HL-60 (cell line): Measurements from ENCODE around the gene TGFB1.

ENCODE experiments used
- DNase-seq, 2 experiments: peaks; one replicate each; pipeline ENCODE4 v3.0.0-alpha.2; 2010 to 2020; ENCODE audit warnings: low read depth in 1 of 2, low spot score in 1 of 2
- H3K27ac ChIP-seq: fragments of 250-450 bp; sonication (Bioruptor Pico); replicated peaks from 2 replicates; pipeline ENCODE4 v1.5.1; 2020; ENCODE audit warnings: mild to moderate bottlenecking, moderate library complexity
- H3K27me3 ChIP-seq: fragments of 250-450 bp; sonication (Bioruptor Pico); 2 replicates; pipeline ENCODE4 v1.5.1; 2021; ENCODE audit warnings: mild to moderate bottlenecking, moderate library complexity; ENCODE audit not compliant: insufficient read depth, poor library complexity, severe bottlenecking
- H3K4me3 ChIP-seq: replicated peaks from 2 replicates; pipeline ENCODE4 v1.5.1; 2011; ENCODE audit warnings: mild to moderate bottlenecking, control low read depth, low read length; ENCODE audit not compliant: insufficient read depth
- CTCF ChIP-seq: IDR thresholded peaks from one replicate; pipeline ENCODE4 v1.5.1; 2011; ENCODE audit warnings: low read length, control low read depth, inconsistent platforms; ENCODE audit not compliant: insufficient read depth
- GABPA ChIP-seq: IDR thresholded peaks from 2 replicates; pipeline ENCODE4 v1.6.1; 2012; ENCODE audit warnings: low read depth
- POLR2AphosphoS5 ChIP-seq: IDR thresholded peaks from 2 replicates; pipeline ENCODE4 v1.6.1; 2012; ENCODE audit warnings: low read depth
- REST ChIP-seq: IDR thresholded peaks from 2 replicates; pipeline ENCODE4 v1.6.1; 2012; ENCODE audit warnings: low read depth; ENCODE audit not compliant: insufficient replicate concordance
- SPI1 ChIP-seq: IDR thresholded peaks from 2 replicates; pipeline ENCODE4 v1.6.1; 2012; ENCODE audit warnings: low read depth, mild to moderate bottlenecking, borderline replicate concordance

TGFB1 gene

DNA sequence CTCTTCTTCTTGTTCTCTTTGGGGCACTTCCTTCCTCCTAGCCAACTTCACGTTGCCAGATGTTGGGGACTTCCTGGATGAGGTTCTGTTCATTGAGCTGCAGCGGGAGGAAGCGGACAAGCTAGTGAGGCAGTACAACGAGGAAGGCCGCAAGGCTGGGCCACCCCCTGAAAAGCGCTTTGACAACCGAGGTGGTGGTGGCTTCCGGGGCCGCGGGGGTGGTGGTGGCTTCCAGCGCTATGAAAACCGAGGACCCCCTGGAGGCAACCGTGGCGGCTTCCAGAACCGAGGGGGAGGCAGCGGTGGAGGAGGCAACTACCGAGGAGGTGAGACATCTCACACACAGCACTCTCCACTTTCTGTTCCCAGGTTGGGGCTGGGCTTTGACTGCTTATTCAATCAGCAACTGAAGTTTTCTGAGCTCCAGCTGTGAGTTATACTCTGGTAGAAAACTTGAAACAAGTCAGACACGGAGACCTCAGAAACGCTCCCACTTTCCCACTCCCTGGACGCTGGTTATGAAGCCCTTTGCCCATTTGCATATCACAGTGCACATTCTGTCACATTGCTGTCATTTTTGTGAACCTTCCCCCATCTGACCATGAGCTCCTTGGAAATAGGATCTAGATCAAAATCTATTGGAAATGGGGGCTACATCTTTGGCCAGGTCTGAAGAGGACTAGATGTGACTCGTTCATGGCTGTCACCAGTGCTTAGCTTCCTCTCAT is 50.9 kb downstream of the TGFB1 start:
- H3K27ac ChIP-seq: no peak overlapping the region
- H3K4me3 ChIP-seq: no peak overlapping the region
- DNase-seq: peak in 1 of 2 experiments; percentile 45
- no peaks in the 10 kb centered on the region for H3K27me3 ChIP-seq
- TF ChIP-seq POLR2AphosphoS5 (no peak), REST (no peak), SPI1 (no peak), CTCF (no peak), GABPA (no peak)

DNA sequence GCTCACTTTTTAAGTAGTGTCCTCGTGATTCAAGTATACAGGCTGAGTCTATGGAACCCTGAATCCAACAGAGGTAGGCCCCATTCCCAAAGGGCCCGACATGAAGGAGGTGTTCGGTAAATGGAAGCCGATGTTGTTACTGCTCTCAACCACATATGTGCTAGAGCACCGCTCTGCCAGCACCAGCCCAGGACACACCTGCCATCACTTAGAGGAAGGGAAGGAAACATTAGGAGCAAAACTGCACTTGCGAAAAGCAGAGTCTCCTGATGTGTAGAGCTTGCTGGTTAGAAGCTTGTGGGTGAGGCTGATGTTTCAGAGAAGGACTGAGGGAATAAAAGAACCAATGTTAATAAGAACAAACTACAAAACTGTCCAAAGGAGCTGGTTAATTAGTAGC is 53.2 kb downstream of the TGFB1 start:
- TF ChIP-seq REST (no peak), GABPA (no peak), SPI1 (no peak), CTCF (no peak), POLR2AphosphoS5 (no peak)
- DNase-seq: no peak
- Histone ChIP-seq H3K27me3 (no peaks in the 10 kb centered on the region), H3K27ac (no peak overlapping the region), H3K4me3 (no peak overlapping the region)

DNA sequence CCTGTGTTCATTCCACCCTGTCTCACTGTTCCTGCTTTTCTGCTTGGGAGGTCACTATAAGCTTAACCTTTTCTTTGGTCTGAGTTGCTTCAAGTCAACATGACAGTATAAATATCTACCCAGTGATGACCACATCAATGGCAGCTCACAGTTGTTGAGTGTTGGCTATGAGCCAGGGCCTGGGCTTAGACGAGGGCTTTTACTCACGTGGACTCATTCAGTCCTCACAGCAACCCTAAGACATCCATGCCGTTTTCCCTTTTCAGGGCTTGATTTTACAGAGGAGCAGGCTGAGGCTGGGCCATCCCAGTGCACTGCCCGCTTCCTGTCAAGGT is 54.0 kb downstream of the TGFB1 start:
- Histone ChIP-seq H3K27ac (no peak overlapping the region), H3K27me3 (no peaks in the 10 kb centered on the region), H3K4me3 (no peak overlapping the region)
- no peak for DNase-seq
- TF ChIP-seq CTCF (no peak), SPI1 (no peak), POLR2AphosphoS5 (no peak), REST (no peak), GABPA (no peak)
